Skeletal muscle satellite cell (primary cell): ENCODE results near the gene RGL2. TPM values are rescaled to one million over a fixed set of nuclear protein-coding genes. Genes with fewer than 3 reads are reported as not detected.
"Not testable (repeated sequence)": the region's sequence is repeated elsewhere in the genome, so short reads cannot be mapped to it uniquely, and the experiment has no call there.

Experiments
- H3K27me3 ChIP-seq: 2 replicates; pipeline ENCODE4 v1.7.0; 2013; ENCODE audit warnings: low read length; ENCODE audit not compliant: control insufficient read depth, insufficient read depth
- H3K36me3 ChIP-seq: 2 replicates; pipeline ENCODE4 v1.7.0; 2013; ENCODE audit warnings: mild to moderate bottlenecking, control low read depth, low read length; ENCODE audit not compliant: insufficient read depth
- H3K4me1 ChIP-seq: 2 replicates; pipeline ENCODE4 v1.7.0; 2013; ENCODE audit warnings: low read length; ENCODE audit not compliant: control insufficient read depth, insufficient read depth
- H3K4me2 ChIP-seq: 2 replicates; pipeline ENCODE4 v1.7.0; 2013; ENCODE audit warnings: mild to moderate bottlenecking, low read length
- H3K4me3 ChIP-seq: 2 replicates; pipeline ENCODE4 v1.7.0; 2013; ENCODE audit warnings: low read length
- H3K9ac ChIP-seq: 2 replicates; pipeline ENCODE4 v1.7.0; 2013; ENCODE audit warnings: mild to moderate bottlenecking, low read depth, low read length, moderate library complexity
- H3K9me3 ChIP-seq: replicated peaks from 2 replicates; pipeline ENCODE4 v1.7.0; 2013; ENCODE audit warnings: mild to moderate bottlenecking, control low read depth, low read length
- total RNA-seq: library from RNA; depleted of rRNA; stranded (reverse); fragments of >200 nt; gene quantifications from 2 replicates; pipeline ENCODE4 v1.2.3, GENCODE V29; 2012; rRNA removed

The RGL2 gene, protein sequence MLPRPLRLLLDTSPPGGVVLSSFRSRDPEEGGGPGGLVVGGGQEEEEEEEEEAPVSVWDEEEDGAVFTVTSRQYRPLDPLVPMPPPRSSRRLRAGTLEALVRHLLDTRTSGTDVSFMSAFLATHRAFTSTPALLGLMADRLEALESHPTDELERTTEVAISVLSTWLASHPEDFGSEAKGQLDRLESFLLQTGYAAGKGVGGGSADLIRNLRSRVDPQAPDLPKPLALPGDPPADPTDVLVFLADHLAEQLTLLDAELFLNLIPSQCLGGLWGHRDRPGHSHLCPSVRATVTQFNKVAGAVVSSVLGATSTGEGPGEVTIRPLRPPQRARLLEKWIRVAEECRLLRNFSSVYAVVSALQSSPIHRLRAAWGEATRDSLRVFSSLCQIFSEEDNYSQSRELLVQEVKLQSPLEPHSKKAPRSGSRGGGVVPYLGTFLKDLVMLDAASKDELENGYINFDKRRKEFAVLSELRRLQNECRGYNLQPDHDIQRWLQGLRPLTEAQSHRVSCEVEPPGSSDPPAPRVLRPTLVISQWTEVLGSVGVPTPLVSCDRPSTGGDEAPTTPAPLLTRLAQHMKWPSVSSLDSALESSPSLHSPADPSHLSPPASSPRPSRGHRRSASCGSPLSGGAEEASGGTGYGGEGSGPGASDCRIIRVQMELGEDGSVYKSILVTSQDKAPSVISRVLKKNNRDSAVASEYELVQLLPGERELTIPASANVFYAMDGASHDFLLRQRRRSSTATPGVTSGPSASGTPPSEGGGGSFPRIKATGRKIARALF
- total RNA-seq: 13.2 and 17.0 TPM in 2 replicates

DNA sequence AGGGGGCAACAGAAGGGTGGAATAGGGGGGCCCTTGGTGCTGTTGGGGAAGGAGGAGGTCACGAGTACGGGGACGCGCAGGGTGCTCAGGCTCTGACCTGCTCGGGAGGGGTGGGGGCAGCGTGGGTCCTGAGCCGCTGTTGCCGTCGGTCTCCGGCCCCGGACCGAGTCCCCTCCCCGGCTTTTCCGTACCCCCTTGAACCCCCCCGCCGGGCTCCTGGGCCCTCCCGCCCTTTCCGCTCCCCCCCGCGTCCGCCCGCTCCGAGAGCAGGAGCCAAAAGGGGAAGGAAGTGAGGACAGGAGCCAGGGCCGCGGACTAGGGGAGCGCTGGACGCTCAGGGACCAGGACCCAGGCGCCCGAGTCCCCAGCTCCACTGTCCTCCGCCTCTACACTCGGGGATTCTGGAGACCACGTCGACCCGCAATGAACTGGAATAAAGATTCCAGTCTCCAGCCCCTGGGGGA, at the start of gene RGL2:
RGL2 (minus strand) TSS at position 170 of the 464 bp plus-strand sequence. CDS start 332 bp downstream, outside the sequence.
- Histone ChIP-seq H3K4me1 (peaks cover 6% of the 10 kb centered on the region), H3K27me3 (no peaks in the 10 kb centered on the region), H3K36me3 (peaks cover 5% of the 10 kb centered on the region), H3K9me3 (no peaks in the 10 kb centered on the region), H3K4me3 (peak within 1 kb of the TSS; percentile 87), H3K4me2 (peak within 1 kb of the TSS; percentile 89), H3K9ac (peak within 1 kb of the TSS; percentile 96)

DNA sequence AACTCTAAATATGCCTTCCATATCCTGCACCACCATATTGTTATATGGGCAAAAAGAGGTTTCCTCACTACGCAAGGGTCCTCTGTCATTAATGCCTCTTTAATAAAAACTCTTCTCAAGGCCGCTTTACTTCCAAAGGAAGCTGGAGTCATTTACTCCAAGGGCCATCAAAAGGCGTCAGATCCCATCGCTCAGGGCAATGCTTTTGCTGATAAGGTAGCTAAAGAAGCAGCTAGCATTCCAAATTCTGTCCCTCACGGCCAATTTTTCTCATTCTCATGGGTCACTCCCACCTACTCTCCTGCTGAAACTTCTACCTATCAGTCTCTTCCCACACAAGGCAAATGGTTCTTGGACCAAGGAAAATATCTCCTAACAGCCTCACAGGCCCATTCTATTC, 49.1 kb upstream of the RGL2 start:
- Histone ChIP-seq H3K36me3 (no peaks in the 10 kb centered on the region), H3K9me3 (no peaks in the 10 kb centered on the region), H3K4me2 (no peak overlapping the region), H3K9ac (no peak overlapping the region), H3K4me1 (peaks cover 2% of the 10 kb centered on the region), H3K27me3 (peaks cover 17% of the 10 kb centered on the region), H3K4me3 (no peak overlapping the region)

DNA sequence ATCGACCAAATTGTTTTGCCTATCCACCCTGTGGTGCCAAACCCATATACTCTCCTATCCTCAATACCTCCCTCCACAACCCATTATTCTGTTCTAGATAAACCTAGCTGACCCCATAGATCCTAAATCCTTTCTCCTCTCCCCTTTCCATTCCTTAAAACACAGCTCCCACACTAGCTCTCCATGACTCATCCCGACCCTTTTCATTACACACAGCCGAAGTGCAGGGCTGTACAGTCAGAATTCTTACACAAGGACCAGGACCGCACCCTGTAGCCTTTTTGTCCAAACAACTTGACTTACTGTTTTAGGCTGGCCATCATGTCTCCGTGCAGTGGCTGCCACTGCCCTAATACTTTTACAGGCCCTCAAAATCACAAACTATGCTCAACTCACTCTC, 48.2 kb upstream of the RGL2 start:
- not testable (repeated sequence) for H3K4me2 ChIP-seq, H3K4me3 ChIP-seq

DNA sequence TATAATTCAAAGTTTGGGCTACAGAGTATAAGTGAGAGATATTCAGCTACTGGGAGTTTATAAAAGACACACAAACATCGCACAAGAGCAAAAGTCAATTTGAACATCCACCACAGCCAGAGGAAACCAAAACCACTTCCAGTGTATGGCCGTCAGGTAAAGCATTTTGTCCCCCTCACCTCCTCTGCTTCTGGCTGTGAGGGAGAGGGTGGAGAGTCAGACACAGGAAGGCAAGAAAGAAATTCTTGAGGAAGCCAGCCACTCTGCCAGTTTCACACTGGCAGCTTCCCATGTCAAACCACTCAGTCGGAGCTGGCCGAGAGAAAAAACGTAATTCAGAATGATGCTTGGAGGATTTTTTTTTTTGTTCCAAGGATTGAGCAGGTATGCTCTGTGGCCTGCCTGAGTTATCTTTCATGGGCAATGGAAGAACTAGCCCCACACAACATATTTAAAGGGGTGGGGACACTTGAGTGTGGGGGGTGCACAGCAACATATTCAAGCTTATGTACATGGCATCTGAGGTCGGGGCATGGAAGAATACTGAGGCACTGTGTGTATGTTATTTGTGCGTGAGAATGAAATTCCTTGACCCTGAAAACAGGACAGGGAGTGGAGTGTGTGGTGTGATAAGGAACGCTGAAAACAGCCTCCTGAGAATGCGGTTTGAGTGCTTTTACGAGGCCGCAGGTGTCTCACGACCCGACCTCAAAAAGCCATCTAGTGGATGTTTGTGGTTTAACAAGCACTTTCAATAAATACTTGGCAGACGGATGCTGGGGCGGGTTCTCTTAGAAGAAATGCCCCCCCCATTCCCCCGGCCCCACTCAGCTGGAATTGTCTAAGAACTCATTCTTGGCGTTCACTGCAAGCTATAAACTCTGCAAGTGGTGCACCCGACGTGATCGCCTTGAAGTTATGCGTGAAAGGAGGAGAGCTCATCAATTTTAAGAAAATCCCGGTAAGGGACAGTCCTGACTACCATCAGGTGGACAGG, 46.3 kb upstream of the RGL2 start:
- Histone ChIP-seq H3K4me2 (peak overlapping the region; percentile 60), H3K9me3 (no peaks in the 10 kb centered on the region), H3K4me1 (peaks cover 2% of the 10 kb centered on the region), H3K36me3 (no peaks in the 10 kb centered on the region), H3K9ac (no peak overlapping the region), H3K27me3 (peaks cover 16% of the 10 kb centered on the region), H3K4me3 (no peak overlapping the region)

More for the DNA sequence above, 48.2 kb upstream of the RGL2 start:
- peaks cover 14% of the 10 kb centered on the region for H3K27me3 ChIP-seq
- H3K4me1 ChIP-seq, H3K9ac ChIP-seq, H3K9me3 ChIP-seq, H3K36me3 ChIP-seq: not testable (repeated sequence)

DNA sequence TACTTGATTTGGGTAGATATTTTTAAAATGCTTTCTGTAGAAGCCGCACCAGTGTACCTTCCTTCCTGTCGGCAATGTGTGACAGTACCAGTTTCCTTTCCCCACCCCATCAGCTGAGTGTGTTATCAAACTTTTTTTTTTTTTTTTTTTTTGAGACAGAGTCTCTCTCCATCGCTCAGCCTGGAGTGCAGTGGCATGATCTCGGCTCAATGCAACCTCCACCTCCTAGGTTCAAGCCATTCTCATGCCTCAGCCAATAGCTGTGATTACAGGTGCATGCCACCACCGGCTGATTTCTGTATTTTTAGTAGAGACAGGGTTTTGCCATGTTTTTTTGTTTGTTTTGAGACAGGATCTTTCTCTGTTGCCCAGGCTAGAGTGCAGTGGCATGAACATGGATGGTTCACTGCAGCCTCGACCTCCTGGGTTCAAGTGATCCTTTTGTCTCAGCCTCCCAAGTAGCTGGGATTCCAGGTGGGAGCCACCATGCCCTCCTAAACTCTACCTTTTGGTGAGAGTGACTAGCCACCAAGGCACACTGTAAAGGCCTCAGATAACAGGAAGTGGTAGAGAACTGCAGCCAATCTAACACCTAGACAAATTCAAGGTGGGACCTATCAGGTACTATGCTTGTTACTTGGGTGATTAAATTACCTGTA, 45.3 kb upstream of the RGL2 start:
- Histone ChIP-seq H3K4me2 (no peak overlapping the region), H3K4me1 (peaks cover 2% of the 10 kb centered on the region), H3K4me3 (no peak overlapping the region), H3K27me3 (peaks cover 19% of the 10 kb centered on the region), H3K36me3 (no peaks in the 10 kb centered on the region), H3K9me3 (no peaks in the 10 kb centered on the region), H3K9ac (no peak overlapping the region)

DNA sequence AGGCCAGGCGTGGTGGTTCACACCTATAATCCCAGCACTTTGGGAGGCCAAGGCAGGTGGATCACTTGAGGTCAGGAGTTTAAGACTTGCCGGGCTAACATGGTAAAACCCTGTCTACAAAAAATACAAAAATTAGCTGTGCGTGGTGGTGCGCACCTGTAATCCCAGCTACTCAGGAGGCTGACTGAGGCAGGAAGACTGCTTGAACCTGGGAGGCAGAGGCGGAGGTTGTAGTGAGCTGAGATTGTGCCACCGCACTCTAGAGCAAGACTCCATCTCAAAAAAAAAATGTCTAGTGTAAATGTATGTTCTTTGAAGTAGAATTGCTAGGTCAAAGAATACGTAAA, 44.8 kb upstream of the RGL2 start:
- H3K9ac ChIP-seq, H3K4me3 ChIP-seq, H3K4me1 ChIP-seq, H3K9me3 ChIP-seq, H3K36me3 ChIP-seq, H3K4me2 ChIP-seq: not testable (repeated sequence)
- H3K27me3 ChIP-seq: peaks cover 21% of the 10 kb centered on the region

DNA sequence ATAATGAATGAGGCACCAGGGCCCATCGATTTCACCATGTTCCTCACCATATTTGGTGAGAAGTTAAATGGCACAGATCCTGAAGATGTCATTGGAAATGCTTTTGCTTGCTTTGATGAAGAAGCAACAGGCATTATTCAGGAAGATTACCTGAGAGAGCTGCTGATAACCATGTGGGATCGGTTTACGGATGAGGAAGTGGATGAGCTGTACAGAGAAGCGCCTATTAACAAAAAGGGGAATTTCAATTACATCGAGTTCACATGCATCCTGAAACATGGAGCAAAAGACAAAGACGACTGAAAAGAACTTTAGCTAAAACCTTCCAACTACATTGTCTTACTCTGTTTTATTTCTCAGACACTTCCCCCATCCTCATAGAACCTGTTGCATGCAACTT, 40.5 kb upstream of the RGL2 start:
- Histone ChIP-seq H3K4me2 (no peak overlapping the region), H3K36me3 (no peaks in the 10 kb centered on the region), H3K9ac (no peak overlapping the region), H3K4me3 (no peak overlapping the region), H3K9me3 (no peaks in the 10 kb centered on the region), H3K27me3 (peaks cover 16% of the 10 kb centered on the region), H3K4me1 (no peaks in the 10 kb centered on the region)

DNA sequence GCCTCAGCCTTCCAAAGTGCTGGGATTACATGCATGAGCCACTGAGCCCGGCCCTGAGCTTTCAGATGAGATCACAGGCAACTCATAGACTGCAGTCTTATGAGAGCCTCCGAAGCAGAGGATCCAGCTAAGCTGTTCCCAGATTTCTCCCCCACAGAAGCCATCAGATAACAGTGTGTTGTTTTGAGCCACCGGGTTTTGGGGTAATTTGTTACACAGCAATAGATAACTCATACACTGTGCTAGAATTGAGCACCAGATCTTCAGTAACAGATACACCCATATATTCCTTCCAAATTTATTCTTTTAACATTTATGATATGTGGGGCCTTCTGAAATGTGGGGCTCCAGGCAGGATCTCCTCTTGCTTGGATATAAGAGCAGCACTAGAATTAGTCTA, 37.8 kb upstream of the RGL2 start:
- no peak overlapping the region for H3K9ac ChIP-seq
- no peak overlapping the region for H3K4me3 ChIP-seq
- no peak overlapping the region for H3K4me2 ChIP-seq
- no peaks in the 10 kb centered on the region for H3K9me3 ChIP-seq
- H3K4me1 ChIP-seq: no peaks in the 10 kb centered on the region
- peaks cover 13% of the 10 kb centered on the region for H3K27me3 ChIP-seq
- no peaks in the 10 kb centered on the region for H3K36me3 ChIP-seq

DNA sequence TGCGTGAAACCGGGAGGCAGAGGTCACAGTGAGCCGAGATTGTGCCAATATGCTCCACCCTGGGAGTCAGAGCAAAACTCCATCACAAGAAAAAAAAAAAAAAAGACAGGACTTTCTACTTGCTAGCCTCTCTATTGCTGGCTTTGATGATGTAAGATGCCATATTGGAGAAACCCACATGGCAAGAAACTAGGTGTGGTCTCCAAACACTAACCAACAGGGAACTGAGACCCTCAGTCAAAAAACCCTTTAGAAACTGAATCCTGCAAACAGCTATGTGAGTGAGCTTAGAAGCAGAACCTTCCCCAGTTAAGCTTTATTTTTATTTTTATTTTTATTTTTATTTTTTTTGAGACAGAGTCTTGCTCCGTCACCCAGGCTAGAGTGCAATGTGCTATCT, 37.2 kb upstream of the RGL2 start:
- Histone ChIP-seq H3K27me3 (peaks cover 8% of the 10 kb centered on the region), H3K9ac (no peak overlapping the region), H3K4me1 (no peaks in the 10 kb centered on the region), H3K9me3 (no peaks in the 10 kb centered on the region), H3K36me3 (no peaks in the 10 kb centered on the region), H3K4me3 (no peak overlapping the region), H3K4me2 (no peak overlapping the region)

DNA sequence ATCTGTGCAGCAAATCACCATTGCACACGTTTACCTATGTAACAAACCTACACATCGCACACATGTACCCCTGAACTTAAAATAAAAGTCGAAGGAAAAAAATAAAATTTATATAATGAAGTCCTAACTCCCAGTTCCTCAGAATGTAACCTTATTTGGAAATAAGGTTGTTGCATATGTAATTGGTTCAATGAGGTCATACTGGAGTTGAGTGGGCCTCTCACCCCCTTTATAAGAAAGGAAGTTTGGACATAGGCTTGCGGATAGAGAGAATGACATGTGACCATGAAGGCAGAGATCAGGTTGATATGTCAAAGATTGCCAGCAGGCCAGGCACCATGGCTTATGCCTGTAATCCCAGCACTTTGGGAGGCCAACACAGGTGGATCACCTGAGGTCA, 34.9 kb upstream of the RGL2 start:
- no peaks in the 10 kb centered on the region for H3K9me3 ChIP-seq
- no peaks in the 10 kb centered on the region for H3K4me1 ChIP-seq
- H3K4me3 ChIP-seq: no peak overlapping the region
- H3K27me3 ChIP-seq: no peaks in the 10 kb centered on the region
- no peak overlapping the region for H3K9ac ChIP-seq
- H3K36me3 ChIP-seq: no peaks in the 10 kb centered on the region
- H3K4me2 ChIP-seq: no peak overlapping the region
